MM.1S (cell line): ENCODE data around the gene KDM2A.

Experiments
- DNase-seq: peaks from one replicate; pipeline ENCODE4 v3.0.0-alpha.2; 2015
- H2AFZ ChIP-seq: fragments of 300-600 bp; sonication (generic); 2 replicates; pipeline ENCODE4 v1.6.0; 2016; ENCODE audit warnings: antibody characterized with exemption, low read length
- H3F3A ChIP-seq: fragments of 300-600 bp; sonication (generic); 2 replicates; pipeline ENCODE4 v1.6.1; 2016; ENCODE audit warnings: mild to moderate bottlenecking, antibody characterized with exemption, low read length, moderate library complexity, mixed read lengths; ENCODE audit not compliant: insufficient read depth
- H3K27ac ChIP-seq: fragments of 300-600 bp; sonication (generic); 2 replicates; pipeline ENCODE4 v1.5.1; 2016; ENCODE audit warnings: mild to moderate bottlenecking, low read length
- H3K27me3 ChIP-seq: fragments of 300-600 bp; sonication (generic); replicated peaks from 2 replicates; pipeline ENCODE4 v1.6.0; 2016; ENCODE audit warnings: low read length; ENCODE audit not compliant: insufficient read depth
- H3K36me3 ChIP-seq: fragments of 300-600 bp; sonication (generic); replicated peaks from 2 replicates; pipeline ENCODE4 v1.6.1; 2016; ENCODE audit warnings: mild to moderate bottlenecking, low read length, mixed read lengths; ENCODE audit not compliant: insufficient read depth
- H3K4me1 ChIP-seq: fragments of 300-600 bp; sonication (generic); 2 replicates; pipeline ENCODE4 v1.6.1; 2016; ENCODE audit warnings: low read length, mixed read lengths
- H3K4me2 ChIP-seq: fragments of 300-600 bp; sonication (generic); 2 replicates; pipeline ENCODE4 v1.6.0; 2016; ENCODE audit warnings: low read depth, low read length
- H3K4me3 ChIP-seq: fragments of 300-600 bp; sonication (generic); 2 replicates; pipeline ENCODE4 v1.5.1; 2016; ENCODE audit warnings: low read length, mixed read lengths
- H3K79me2 ChIP-seq: fragments of 300-600 bp; sonication (generic); 2 replicates; pipeline ENCODE4 v1.6.1; 2016; ENCODE audit warnings: mixed run types, low read length, mixed read lengths
- H3K9ac ChIP-seq: fragments of 300-600 bp; sonication (generic); 2 replicates; pipeline ENCODE4 v1.6.1; 2016; ENCODE audit warnings: low read length, mixed read lengths
- H3K9me2 ChIP-seq: fragments of 300-600 bp; sonication (generic); replicated peaks from 2 replicates; pipeline ENCODE4 v1.6.1; 2016; ENCODE audit warnings: mild to moderate bottlenecking, low read length, mixed read lengths; ENCODE audit not compliant: insufficient read depth
- H3K9me3 ChIP-seq: fragments of 300-600 bp; sonication (generic); replicated peaks from 2 replicates; pipeline ENCODE4 v1.6.1; 2016; ENCODE audit warnings: mild to moderate bottlenecking, low read length, mixed read lengths; ENCODE audit not compliant: insufficient read depth
- H4K20me1 ChIP-seq: fragments of 300-600 bp; sonication (generic); 2 replicates; pipeline ENCODE4 v1.6.1; 2016; ENCODE audit warnings: mild to moderate bottlenecking, low read length, moderate library complexity, mixed read lengths; ENCODE audit not compliant: insufficient read depth
- CTCF ChIP-seq: fragments of 300-600 bp; sonication (generic); IDR thresholded peaks from 2 replicates; pipeline ENCODE4 v1.5.1; 2016; ENCODE audit warnings: antibody characterized with exemption, low read length, mixed read lengths
- EZH2 ChIP-seq: fragments of 300-600 bp; sonication (generic); optimal IDR thresholded peaks from 2 replicates; pipeline ENCODE3; 2017; ENCODE audit warnings: low read depth, mild to moderate bottlenecking, antibody characterized with exemption, low read length, mixed read lengths
- EZH2phosphoT487 ChIP-seq: fragments of 300-600 bp; sonication (generic); IDR thresholded peaks from 2 replicates; pipeline ENCODE4 v1.6.1; 2018; ENCODE audit warnings: antibody characterized with exemption, low read length

Gene KDM2A

GRCh38 chr11:67304511-67305113 is 185.5 kb downstream of the KDM2A start:
- no peak overlapping the region for H3K4me3 ChIP-seq
- no peaks in the 10 kb centered on the region for H3K36me3 ChIP-seq
- DNase-seq: no peak
- no peaks in the 10 kb centered on the region for H3K9me3 ChIP-seq
- no peaks in the 10 kb centered on the region for H3K4me1 ChIP-seq
- no peak overlapping the region for H3K27ac ChIP-seq
- no peak overlapping the region for H3K9ac ChIP-seq
- H4K20me1 ChIP-seq: no peaks in the 10 kb centered on the region
- H3F3A ChIP-seq: no peaks in the 10 kb centered on the region
- no peak overlapping the region for H2AFZ ChIP-seq
- H3K9me2 ChIP-seq: no peaks in the 10 kb centered on the region
- H3K4me2 ChIP-seq: no peak overlapping the region
- H3K27me3 ChIP-seq: no peaks in the 10 kb centered on the region
- H3K79me2 ChIP-seq: no peaks in the 10 kb centered on the region
- TF ChIP-seq EZH2phosphoT487 (no peak), CTCF (no peak), EZH2 (no peak)

- H3K9ac ChIP-seq: no peak overlapping the region
- H3F3A ChIP-seq: no peaks in the 10 kb centered on the region
- H3K4me1 ChIP-seq: no peaks in the 10 kb centered on the region
- no peaks in the 10 kb centered on the region for H3K9me3 ChIP-seq
- H3K36me3 ChIP-seq: no peaks in the 10 kb centered on the region
- H3K4me2 ChIP-seq: no peak overlapping the region
- H3K27ac ChIP-seq: no peak overlapping the region
- no peak for DNase-seq
- H2AFZ ChIP-seq: no peak overlapping the region
- no peak for TF ChIP-seq EZH2
- no peaks in the 10 kb centered on the region for H3K27me3 ChIP-seq
- no peaks in the 10 kb centered on the region for H3K9me2 ChIP-seq
- no peaks in the 10 kb centered on the region for H3K79me2 ChIP-seq
- no peak overlapping the region for H3K4me3 ChIP-seq
- no peaks in the 10 kb centered on the region for H4K20me1 ChIP-seq
Measured at GRCh38 chr11:67306769-67307544, 187.9 kb downstream of the KDM2A start.

DNA sequence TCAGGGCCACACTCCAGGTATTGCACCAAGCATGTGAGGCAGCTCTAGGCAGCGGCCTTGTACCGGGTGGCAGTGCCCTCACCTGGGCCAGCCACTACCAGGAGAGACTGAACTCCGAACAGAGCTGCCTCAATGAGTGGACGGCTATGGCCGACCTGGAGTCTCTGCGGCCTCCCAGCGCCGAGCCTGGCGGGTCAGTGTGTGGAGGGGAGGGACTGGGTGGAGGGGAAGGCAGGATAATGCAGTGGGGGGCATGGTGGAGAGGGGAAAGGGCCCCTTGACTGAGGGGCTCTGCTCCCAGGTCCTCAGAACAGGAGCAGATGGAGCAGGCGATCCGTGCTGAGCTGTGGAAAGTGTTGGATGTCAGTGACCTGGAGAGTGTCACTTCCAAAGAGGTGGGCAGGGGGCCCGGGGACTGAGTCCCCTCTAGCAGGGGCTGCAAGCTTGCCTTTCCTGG is 188.5 kb downstream of the KDM2A start:
- no peaks in the 10 kb centered on the region for H3K4me1 ChIP-seq
- no peaks in the 10 kb centered on the region for H3K36me3 ChIP-seq
- H3K27ac ChIP-seq: no peak overlapping the region
- TF ChIP-seq CTCF: no peak
- TF ChIP-seq EZH2: no peak
- no peak for TF ChIP-seq EZH2phosphoT487
- H3K9ac ChIP-seq: no peak overlapping the region
- no peak for DNase-seq
- H3K79me2 ChIP-seq: no peaks in the 10 kb centered on the region
- H3K9me3 ChIP-seq: no peaks in the 10 kb centered on the region
- H2AFZ ChIP-seq: no peak overlapping the region
- H3K4me2 ChIP-seq: no peak overlapping the region
- H3K9me2 ChIP-seq: no peaks in the 10 kb centered on the region
- no peak overlapping the region for H3K4me3 ChIP-seq
- H4K20me1 ChIP-seq: no peaks in the 10 kb centered on the region
- no peaks in the 10 kb centered on the region for H3F3A ChIP-seq
- no peaks in the 10 kb centered on the region for H3K27me3 ChIP-seq
